Bronchial epithelial cell (primary cell): ENCODE measurements around the gene EMSY. TPM values are rescaled to one million over a fixed set of nuclear protein-coding genes. Genes with fewer than 3 reads are reported as not detected.

ENCODE experiments used
- DNase-seq: peaks from one replicate; pipeline ENCODE4 v3.0.0-alpha.2; 2010; ENCODE audit warnings: low read depth
- FAIRE-seq: peaks from 2 replicates; lab custom pipeline; 2011; peaks lifted over from hg19 to GRCh38; lab: Jason Lieb, UNC
- H3K27me3 ChIP-seq: 2 replicates; pipeline ENCODE4 v1.5.1; 2011; ENCODE audit warnings: low read length; ENCODE audit not compliant: control insufficient read depth, insufficient read depth
- H3K36me3 ChIP-seq: 2 replicates; pipeline ENCODE4 v1.5.1; 2011; ENCODE audit warnings: low read length; ENCODE audit not compliant: control insufficient read depth, insufficient read depth
- H3K4me3 ChIP-seq: 2 replicates; pipeline ENCODE4 v1.5.1; 2011; ENCODE audit warnings: mild to moderate bottlenecking, low read depth, low read length, control low read depth
- total RNA-seq: library from RNA; depleted of rRNA; stranded (reverse); fragments of >200 nt; gene quantifications from 2 replicates; pipeline ENCODE4 v1.2.1, GENCODE V29; 2014
- TF ChIP-seq, protein P1 (sequence below): IDR thresholded peaks from 2 replicates; pipeline ENCODE4 v1.5.1; 2011; ENCODE audit warnings: mild to moderate bottlenecking, moderate library complexity, low read length, control low read depth, inconsistent platforms; ENCODE audit not compliant: insufficient read depth, severe bottlenecking

The EMSY gene
- total RNA-seq, 1 donor from 2014 or later: 6.1 TPM

GRCh38 chr11:76554767-76555166, 109.9 kb downstream of the EMSY start:
- Histone ChIP-seq H3K36me3 (peaks cover 2% of the 10 kb centered on the region), H3K4me3 (no peak overlapping the region), H3K27me3 (no peaks in the 10 kb centered on the region)
- DNase-seq: no peak
- TF ChIP-seq, protein P1, sequence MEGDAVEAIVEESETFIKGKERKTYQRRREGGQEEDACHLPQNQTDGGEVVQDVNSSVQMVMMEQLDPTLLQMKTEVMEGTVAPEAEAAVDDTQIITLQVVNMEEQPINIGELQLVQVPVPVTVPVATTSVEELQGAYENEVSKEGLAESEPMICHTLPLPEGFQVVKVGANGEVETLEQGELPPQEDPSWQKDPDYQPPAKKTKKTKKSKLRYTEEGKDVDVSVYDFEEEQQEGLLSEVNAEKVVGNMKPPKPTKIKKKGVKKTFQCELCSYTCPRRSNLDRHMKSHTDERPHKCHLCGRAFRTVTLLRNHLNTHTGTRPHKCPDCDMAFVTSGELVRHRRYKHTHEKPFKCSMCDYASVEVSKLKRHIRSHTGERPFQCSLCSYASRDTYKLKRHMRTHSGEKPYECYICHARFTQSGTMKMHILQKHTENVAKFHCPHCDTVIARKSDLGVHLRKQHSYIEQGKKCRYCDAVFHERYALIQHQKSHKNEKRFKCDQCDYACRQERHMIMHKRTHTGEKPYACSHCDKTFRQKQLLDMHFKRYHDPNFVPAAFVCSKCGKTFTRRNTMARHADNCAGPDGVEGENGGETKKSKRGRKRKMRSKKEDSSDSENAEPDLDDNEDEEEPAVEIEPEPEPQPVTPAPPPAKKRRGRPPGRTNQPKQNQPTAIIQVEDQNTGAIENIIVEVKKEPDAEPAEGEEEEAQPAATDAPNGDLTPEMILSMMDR: no peak
- peak; percentile 7 for FAIRE-seq

- FAIRE-seq (no peak), DNase-seq (no peak)
- Histone ChIP-seq H3K27me3 (no peaks in the 10 kb centered on the region), H3K4me3 (no peak overlapping the region), H3K36me3 (no peaks in the 10 kb centered on the region)
- TF ChIP-seq, protein P1: no peak
These were observed 112.6 kb downstream of the EMSY start for GRCh38 chr11:76557466-76557865.

GRCh38 chr11:76558473-76558872, 113.7 kb downstream of the EMSY start:
- no peaks in the 10 kb centered on the region for H3K27me3 ChIP-seq
- no peak for FAIRE-seq
- DNase-seq: no peak
- H3K4me3 ChIP-seq: no peak overlapping the region
- no peaks in the 10 kb centered on the region for H3K36me3 ChIP-seq
- TF ChIP-seq, protein P1: no peak

GRCh38 chr11:76558891-76559290, 114.1 kb downstream of the EMSY start:
- no peak overlapping the region for H3K4me3 ChIP-seq
- no peak for FAIRE-seq
- DNase-seq: no peak
- H3K27me3 ChIP-seq: no peaks in the 10 kb centered on the region
- no peaks in the 10 kb centered on the region for H3K36me3 ChIP-seq
- TF ChIP-seq, protein P1: no peak

- FAIRE-seq (no peak), DNase-seq (no peak)
- no peaks in the 10 kb centered on the region for H3K27me3 ChIP-seq
- H3K36me3 ChIP-seq: no peaks in the 10 kb centered on the region
- TF ChIP-seq, protein P1: no peak
- no peak overlapping the region for H3K4me3 ChIP-seq
These were observed 114.5 kb downstream of the EMSY start for GRCh38 chr11:76559346-76559745.

- FAIRE-seq: no peak
- Histone ChIP-seq H3K27me3 (no peaks in the 10 kb centered on the region), H3K4me3 (no peak overlapping the region), H3K36me3 (no peaks in the 10 kb centered on the region)
- TF ChIP-seq, protein P1: no peak
- peak; percentile 20 for DNase-seq
These were observed 115.4 kb downstream of the EMSY start for GRCh38 chr11:76560219-76560618.
